ENCODE data around the gene ELFN2. TPM values are rescaled to one million over a fixed set of nuclear protein-coding genes. Genes with fewer than 3 reads are reported as not detected.

ELFN2 gene
- total RNA-seq, 4 donors from 2014 or later, result 0.30 to 4.4 (median 3.1) TPM

- H3K36me3 ChIP-seq, result no peaks in the 10 kb centered on the region
- no peak for DNase-seq (ENCODE audit: low spot score in 2 of 2)
- H3K27me3 ChIP-seq, result peaks cover 0 to 32% of the 10 kb centered on the region in 2 donors
- TF ChIP-seq POLR2A (IDR thresholded peaks at IDR 0.05), result no peak
- TF ChIP-seq CTCF (IDR thresholded peaks at IDR 0.05), result no peak
- TF ChIP-seq EP300 (IDR thresholded peaks at IDR 0.05), result no peak
- no peaks in the 10 kb centered on the region for H3K9me3 ChIP-seq
- H3K4me3 ChIP-seq, result no peak overlapping the region
- 69 to 81% methylated on average over 5 to 7 of the region's 7 CpGs for WGBS, 2 donors
- no peak overlapping the region for H3K27ac ChIP-seq
- no peaks in the 10 kb centered on the region for H3K4me1 ChIP-seq
Measured at GRCh38 chr22:37391702-37392101, 35.6 kb downstream of the ELFN2 start.

GRCh38 chr22:37390075-37390474 lies 37.2 kb downstream of the ELFN2 start:
- TF ChIP-seq CTCF (IDR thresholded peaks at IDR 0.05) (no peak), EP300 (IDR thresholded peaks at IDR 0.05) (no peak)
- WGBS, 2 donors, result 88 to 92% methylated on average over 6 of the region's 6 CpGs
- H3K27me3 ChIP-seq, result peaks cover 0 to 36% of the 10 kb centered on the region in 2 donors
- no peak overlapping the region for H3K27ac ChIP-seq
- H3K4me3 ChIP-seq, result no peak overlapping the region
- no peaks in the 10 kb centered on the region for H3K9me3 ChIP-seq
- no peaks in the 10 kb centered on the region for H3K4me1 ChIP-seq
- DNase-seq (ENCODE audit: low spot score in 2 of 2), result no peak
- H3K36me3 ChIP-seq, result no peaks in the 10 kb centered on the region

GRCh38 chr22:37388538-37388937 lies 38.7 kb downstream of the ELFN2 start:
- H3K4me1 ChIP-seq, result no peaks in the 10 kb centered on the region
- H3K36me3 ChIP-seq, result no peaks in the 10 kb centered on the region
- DNase-seq (ENCODE audit: low spot score in 2 of 2), result no peak
- H3K27me3 ChIP-seq, result peaks cover 0 to 36% of the 10 kb centered on the region in 2 donors
- no peaks in the 10 kb centered on the region for H3K9me3 ChIP-seq
- WGBS, 2 donors, result 83 to 94% methylated on average over 4 of the region's 4 CpGs
- no peak overlapping the region for H3K27ac ChIP-seq
- TF ChIP-seq CTCF (IDR thresholded peaks at IDR 0.05) (no peak), POLR2A (IDR thresholded peaks at IDR 0.05) (no peak), EP300 (IDR thresholded peaks at IDR 0.05) (no peak)
- no peak overlapping the region for H3K4me3 ChIP-seq

- no peak overlapping the region for H3K4me3 ChIP-seq
- H3K9me3 ChIP-seq, result no peaks in the 10 kb centered on the region
- DNase-seq (ENCODE audit: low spot score in 2 of 2), result no peak
- TF ChIP-seq EP300 (IDR thresholded peaks at IDR 0.05) (no peak), POLR2A (IDR thresholded peaks at IDR 0.05) (no peak), CTCF (IDR thresholded peaks at IDR 0.05) (no peak)
- peaks cover 0 to 40% of the 10 kb centered on the region in 2 donors for H3K27me3 ChIP-seq
- H3K27ac ChIP-seq, result no peak overlapping the region
- H3K36me3 ChIP-seq, result no peaks in the 10 kb centered on the region
- 60 to 66% methylated on average over 10 of the region's 10 CpGs for WGBS, 2 donors
- H3K4me1 ChIP-seq, result no peaks in the 10 kb centered on the region
Measured at GRCh38 chr22:37387793-37388192, 39.5 kb downstream of the ELFN2 start.

- H3K9me3 ChIP-seq, result no peaks in the 10 kb centered on the region
- DNase-seq (ENCODE audit: low spot score in 2 of 2), result no peak
- no peak overlapping the region for H3K27ac ChIP-seq
- H3K27me3 ChIP-seq, result peaks cover 0 to 51% of the 10 kb centered on the region in 2 donors
- TF ChIP-seq EP300 (IDR thresholded peaks at IDR 0.05) (no peak), CTCF (IDR thresholded peaks at IDR 0.05) (no peak), POLR2A (IDR thresholded peaks at IDR 0.05) (no peak)
- WGBS, 2 donors, result 36 to 67% methylated on average over 8 to 9 of the region's 19 CpGs
- no peaks in the 10 kb centered on the region for H3K36me3 ChIP-seq
- peaks cover 0 to under 1% (median 0%) of the 10 kb centered on the region in 4 donors for H3K4me1 ChIP-seq
- no peak overlapping the region for H3K4me3 ChIP-seq
Measured at GRCh38 chr22:37386441-37386840, 40.8 kb downstream of the ELFN2 start.

All from tibial nerve (tissue), 4 donors.